PFSK-1 (cell line): ENCODE results near the gene CCSER1.

Source experiments
- FOXP2 ChIP-seq: optimal IDR thresholded peaks from 2 replicates; pipeline ENCODE3; 2011; ENCODE audit warnings: borderline replicate concordance, control low read depth, inconsistent platforms; ENCODE audit not compliant: insufficient read depth; ENCODE audit errors: extremely low read length, extremely low read depth
- POLR2AphosphoS5 ChIP-seq: IDR thresholded peaks from 2 replicates; pipeline ENCODE4 v1.6.1; 2012; ENCODE audit warnings: low read depth, mild to moderate bottlenecking, control low read depth, low read length, moderate library complexity
- REST ChIP-seq, 2 experiments: IDR thresholded peaks; 2 replicates each; pipeline versions ENCODE4 v1.6.1 to v1.8.0; 2011 to 2012; ENCODE audit warnings: low read depth in 2 of 2, low read length in 2 of 2, control low read depth in 1 of 2, inconsistent platforms in 1 of 2, mild to moderate bottlenecking in 1 of 2, moderate library complexity in 1 of 2; ENCODE audit not compliant: insufficient read depth in 1 of 2
- SIN3A ChIP-seq: IDR thresholded peaks from 2 replicates; pipeline ENCODE4 v1.6.1; 2012; ENCODE audit warnings: mild to moderate bottlenecking, low read length, moderate library complexity, borderline replicate concordance; ENCODE audit not compliant: insufficient read depth
- TAF1 ChIP-seq: IDR thresholded peaks from 2 replicates; pipeline ENCODE4 v1.6.1; 2012; ENCODE audit warnings: low read length, control low read depth, borderline replicate concordance; ENCODE audit not compliant: insufficient read depth

- TF ChIP-seq POLR2AphosphoS5 = no peak
- TF ChIP-seq REST (IDR thresholded peaks at IDR 0.05; ENCODE audit: insufficient read depth in 1 of 2, low read depth in 2 of 2, low read length in 2 of 2) = no peak
- TF ChIP-seq TAF1 = no peak
- TF ChIP-seq SIN3A = no peak
- TF ChIP-seq FOXP2 = no peak
Observed at GRCh38 chr4:90718931-90719330, 591.7 kb downstream of the CCSER1 start.
